GM12801 (cell line): ENCODE data around the gene HOXB7.

Experiments
- TF ChIP-seq, protein P1 (sequence below): IDR thresholded peaks from one replicate; pipeline ENCODE4 v1.5.1; 2011; ENCODE audit warnings: control low read depth; ENCODE audit not compliant: insufficient read length; ENCODE audit errors: extremely low read depth

The HOXB7 gene

DNA sequence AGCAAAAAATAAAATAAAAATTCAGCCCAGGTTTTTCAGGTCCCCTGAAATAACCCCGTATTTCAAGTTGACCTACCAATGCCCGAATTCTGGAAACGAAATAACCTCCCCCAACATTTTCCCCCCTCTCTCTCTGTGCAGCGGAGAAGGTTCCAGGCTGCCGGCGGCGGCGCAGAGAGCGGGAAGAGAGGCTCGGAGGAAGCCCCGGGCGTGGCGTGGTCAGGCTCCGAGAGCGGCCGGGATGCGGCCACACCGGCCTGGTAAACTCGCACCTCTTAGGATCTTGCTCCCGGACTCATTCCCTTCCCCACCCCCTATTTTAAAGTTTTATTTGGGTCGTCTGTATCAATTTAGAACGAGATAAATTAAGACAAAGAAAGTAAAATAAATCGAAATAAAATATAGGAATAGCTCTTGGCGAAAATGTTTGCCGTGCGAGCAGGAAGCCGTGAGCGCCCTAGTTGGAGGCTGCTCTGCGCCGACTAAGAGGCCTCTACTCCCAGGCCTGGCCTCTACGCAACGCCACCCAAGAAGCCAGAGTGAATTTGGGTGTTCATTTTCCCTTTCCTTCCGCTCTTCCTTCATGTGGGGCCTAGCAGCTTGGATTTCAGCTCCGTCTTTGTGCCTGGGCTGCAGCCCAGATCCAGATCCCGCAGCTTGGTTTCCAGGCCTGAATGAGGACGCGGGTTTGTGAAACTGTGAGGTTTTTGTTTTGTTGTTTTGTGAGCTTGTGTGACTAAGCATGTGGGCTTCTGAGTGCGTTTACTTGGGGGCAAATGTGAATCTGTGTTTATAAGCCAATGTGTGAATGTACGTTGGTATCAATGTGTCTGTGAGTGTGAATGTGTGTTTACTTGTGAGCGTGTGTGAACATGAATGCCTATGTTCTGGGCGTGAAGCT, 4.6 kb downstream of the HOXB7 start:
- TF ChIP-seq, protein P1, sequence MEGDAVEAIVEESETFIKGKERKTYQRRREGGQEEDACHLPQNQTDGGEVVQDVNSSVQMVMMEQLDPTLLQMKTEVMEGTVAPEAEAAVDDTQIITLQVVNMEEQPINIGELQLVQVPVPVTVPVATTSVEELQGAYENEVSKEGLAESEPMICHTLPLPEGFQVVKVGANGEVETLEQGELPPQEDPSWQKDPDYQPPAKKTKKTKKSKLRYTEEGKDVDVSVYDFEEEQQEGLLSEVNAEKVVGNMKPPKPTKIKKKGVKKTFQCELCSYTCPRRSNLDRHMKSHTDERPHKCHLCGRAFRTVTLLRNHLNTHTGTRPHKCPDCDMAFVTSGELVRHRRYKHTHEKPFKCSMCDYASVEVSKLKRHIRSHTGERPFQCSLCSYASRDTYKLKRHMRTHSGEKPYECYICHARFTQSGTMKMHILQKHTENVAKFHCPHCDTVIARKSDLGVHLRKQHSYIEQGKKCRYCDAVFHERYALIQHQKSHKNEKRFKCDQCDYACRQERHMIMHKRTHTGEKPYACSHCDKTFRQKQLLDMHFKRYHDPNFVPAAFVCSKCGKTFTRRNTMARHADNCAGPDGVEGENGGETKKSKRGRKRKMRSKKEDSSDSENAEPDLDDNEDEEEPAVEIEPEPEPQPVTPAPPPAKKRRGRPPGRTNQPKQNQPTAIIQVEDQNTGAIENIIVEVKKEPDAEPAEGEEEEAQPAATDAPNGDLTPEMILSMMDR, result no peak

DNA sequence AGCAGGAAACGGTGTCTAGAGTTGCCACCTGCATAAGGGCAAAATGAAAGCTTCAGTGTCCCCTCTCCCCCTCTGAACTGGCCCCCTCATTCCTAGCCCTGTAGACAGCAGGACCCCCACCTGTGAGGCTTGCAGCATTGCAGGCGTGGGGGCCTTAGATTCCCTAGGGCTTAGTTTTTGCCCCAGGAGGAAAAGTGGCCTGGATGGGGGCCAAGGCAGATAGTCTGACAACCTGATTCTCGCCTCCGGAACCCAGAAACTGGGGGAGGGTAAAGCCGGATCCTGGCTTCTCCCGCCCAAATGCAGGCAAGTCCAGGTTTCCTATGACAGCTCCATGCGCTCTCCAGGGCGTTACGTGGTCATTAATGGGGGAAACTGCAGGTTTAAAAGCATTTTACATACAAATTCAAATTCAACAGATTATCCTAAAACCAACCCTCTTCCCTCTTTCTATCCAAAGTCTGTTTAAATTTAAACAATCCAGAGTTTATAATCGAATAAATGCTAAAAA, 5.4 kb downstream of the HOXB7 start:
- TF ChIP-seq, protein P1, result no peak

DNA sequence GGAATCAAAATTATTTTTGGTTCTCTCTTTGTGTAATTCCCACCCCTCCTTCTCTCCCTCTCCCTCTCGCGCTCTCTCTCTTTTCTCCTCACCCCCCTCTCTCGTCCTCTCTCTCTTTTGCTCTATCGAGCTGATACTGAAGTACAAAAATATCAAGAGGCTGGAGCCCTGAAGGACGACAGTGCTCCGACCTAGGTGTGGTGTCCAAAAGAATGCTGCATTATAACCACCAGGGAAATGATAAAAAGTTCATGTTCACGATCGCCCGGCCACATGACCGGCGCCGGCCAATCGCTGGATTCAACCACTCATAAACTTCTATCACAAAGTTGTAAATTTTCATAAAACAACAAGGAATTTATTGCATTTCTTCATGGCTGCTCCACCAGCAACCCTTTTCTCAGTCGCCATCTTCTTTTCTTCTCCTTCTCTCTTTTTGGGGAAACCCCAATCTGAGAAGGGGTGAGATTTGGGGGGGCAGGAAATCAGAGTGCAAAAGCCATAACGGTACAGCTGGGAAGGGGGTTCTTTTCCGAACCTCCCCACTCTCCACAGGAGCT, 6.0 kb downstream of the HOXB7 start, which contains the start of gene HOXB6:
TSS of gene HOXB6 (minus strand) at position 217 of the 560 bp plus-strand sequence. CDS start 6,836 bp downstream, outside the sequence.
- TF ChIP-seq, protein P1, result no peak

DNA sequence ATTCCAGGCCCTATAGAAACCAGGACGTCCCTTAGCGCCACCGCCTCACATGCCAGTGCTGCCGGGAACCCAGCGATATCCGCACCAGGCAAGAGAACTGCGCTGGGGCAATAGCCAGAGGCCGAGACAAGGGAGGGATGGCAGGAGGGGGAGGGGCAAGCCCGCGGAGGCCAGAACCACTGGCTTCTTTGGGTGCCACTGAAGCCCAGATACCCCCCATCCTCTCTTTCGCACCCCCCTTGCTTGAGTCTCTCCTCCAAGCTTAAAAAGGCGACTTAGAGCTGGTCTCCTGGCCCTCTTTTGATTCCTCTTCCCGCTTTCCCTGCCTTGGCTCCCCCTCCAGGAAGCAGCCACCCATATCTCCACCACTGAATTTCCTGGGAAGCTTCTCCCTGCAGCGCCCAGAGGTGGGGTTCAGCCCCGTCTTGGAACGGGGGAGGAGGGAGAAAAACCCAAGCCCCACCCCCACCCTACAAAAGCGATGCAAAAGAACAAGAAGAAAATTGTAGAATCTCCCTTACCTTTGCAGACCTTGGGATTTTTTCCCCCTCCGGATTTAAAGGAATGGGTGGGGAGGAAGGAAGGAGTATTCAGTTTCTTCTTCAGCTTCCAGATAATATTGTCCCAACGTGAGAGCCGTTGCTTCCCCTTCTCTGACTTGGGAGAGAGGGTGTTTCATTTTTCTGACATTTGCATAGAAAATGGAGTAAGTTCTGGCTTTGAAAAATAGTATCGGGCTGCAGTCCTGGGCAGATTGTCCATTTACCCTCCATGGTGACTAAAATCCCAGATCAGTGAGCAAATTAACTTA, 6.7 kb downstream of the HOXB7 start:
- TF ChIP-seq, protein P1, result no peak

DNA sequence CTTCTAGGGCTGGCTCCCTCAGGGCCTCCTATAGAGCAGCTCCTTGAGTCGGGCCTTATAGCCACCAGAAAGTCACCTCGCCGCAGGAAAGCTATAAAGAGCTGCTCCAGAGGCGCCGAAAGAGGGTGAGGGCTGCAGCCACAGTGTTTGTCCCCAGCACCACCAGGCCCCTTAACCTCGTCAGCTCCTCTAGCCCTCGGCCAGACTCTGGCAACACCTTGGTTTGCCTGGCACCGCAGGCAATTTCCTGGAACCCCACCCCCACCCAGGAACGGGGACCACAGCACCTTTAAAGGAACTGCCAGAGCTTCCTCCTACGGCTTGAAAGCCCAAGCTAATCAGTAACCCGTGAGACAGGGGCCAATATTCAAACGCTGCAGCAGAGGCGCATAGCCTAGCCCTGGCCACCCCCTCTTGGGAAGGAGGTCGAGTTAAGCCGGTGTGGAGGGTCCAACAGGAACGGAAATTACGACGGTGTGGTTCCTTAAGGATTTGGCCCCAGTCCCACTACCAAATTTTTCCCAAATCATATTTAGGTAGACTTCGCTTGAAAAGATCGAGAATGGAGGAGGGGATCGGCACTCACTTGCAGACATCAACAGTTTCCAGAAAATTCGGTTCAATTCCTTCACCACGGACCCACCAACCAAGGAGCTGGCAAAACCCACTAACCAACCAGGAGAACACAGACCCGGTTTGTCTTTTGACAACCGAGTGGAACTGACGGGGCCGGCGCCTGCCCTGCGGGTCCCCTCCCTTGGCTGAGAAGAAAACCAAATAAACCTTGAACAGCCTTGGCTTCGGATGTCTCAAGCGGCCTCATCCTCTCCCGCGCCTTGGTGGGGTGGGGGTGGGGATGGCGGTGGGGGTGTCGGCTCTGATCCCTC, 9.0 kb downstream of the HOXB7 start:
- TF ChIP-seq, protein P1, result no peak

DNA sequence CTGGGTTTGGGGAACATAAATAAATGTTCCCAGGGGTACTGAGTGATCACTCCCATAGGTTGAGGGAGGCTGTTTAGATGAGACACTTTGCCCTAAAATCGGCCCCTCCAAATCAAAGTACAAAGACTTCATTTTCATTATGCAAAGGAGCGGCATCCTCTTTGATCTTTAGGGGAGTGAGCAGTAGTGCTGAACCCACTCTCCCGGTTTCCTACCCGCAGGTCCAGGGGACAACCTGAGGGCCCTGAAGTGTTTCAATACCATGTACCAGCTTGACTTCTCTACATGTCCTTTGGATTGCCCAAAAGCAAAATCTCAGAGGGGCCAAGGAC, 9.6 kb downstream of the HOXB7 start:
- TF ChIP-seq, protein P1, result no peak
